ENCODE data around the gene TMEM74B.

The TMEM74B gene

DNA sequence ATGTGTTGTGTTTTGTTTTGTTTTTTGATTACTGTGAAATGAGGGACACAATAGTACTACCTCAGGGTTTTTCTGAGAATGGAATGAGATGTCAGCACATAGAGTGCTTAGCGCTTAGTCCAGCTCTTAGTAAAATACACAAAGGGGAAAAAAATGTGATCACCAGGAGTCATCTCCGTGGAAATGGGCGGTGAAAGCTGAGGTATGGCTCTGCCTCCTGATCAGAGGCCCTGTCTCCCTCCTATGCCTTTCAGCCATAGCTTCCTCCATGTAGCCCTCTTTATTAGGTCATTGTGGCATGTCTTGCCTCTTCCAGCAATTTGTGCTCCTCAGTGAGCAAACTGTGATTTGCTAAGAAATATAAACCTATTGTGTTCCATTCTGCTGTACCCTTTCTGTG, 53.4 kb downstream of the TMEM74B start:
- no peaks in the 10 kb centered on the region for H3K9me3 ChIP-seq (ENCODE audit: control insufficient read depth, insufficient read depth, low read depth, low read length)
- no peak overlapping the region for H3K4me3 ChIP-seq (ENCODE audit: low read depth, low read length)
- H3K4me1 ChIP-seq (ENCODE audit: control insufficient read depth, insufficient read depth, low read length): no peaks in the 10 kb centered on the region
- ChIA-PET POLR2A (no interaction called here), CTCF (interaction anchor here (1.2 kb wide), 1 partner anchor 24 kb away, joined by 3 read pairs; no protein-coding TSS in a partner anchor)
- no peak for TF ChIP-seq ZNF133 (tag by site-specific recombination; IDR thresholded peaks at IDR 0.05)
- TF ChIP-seq KLF8 (tag by site-specific recombination; IDR thresholded peaks at IDR 0.05): no peak
- TF ChIP-seq ZNF174 (tag by site-specific recombination; IDR thresholded peaks at IDR 0.05): no peak
- TF ChIP-seq, protein P1, sequence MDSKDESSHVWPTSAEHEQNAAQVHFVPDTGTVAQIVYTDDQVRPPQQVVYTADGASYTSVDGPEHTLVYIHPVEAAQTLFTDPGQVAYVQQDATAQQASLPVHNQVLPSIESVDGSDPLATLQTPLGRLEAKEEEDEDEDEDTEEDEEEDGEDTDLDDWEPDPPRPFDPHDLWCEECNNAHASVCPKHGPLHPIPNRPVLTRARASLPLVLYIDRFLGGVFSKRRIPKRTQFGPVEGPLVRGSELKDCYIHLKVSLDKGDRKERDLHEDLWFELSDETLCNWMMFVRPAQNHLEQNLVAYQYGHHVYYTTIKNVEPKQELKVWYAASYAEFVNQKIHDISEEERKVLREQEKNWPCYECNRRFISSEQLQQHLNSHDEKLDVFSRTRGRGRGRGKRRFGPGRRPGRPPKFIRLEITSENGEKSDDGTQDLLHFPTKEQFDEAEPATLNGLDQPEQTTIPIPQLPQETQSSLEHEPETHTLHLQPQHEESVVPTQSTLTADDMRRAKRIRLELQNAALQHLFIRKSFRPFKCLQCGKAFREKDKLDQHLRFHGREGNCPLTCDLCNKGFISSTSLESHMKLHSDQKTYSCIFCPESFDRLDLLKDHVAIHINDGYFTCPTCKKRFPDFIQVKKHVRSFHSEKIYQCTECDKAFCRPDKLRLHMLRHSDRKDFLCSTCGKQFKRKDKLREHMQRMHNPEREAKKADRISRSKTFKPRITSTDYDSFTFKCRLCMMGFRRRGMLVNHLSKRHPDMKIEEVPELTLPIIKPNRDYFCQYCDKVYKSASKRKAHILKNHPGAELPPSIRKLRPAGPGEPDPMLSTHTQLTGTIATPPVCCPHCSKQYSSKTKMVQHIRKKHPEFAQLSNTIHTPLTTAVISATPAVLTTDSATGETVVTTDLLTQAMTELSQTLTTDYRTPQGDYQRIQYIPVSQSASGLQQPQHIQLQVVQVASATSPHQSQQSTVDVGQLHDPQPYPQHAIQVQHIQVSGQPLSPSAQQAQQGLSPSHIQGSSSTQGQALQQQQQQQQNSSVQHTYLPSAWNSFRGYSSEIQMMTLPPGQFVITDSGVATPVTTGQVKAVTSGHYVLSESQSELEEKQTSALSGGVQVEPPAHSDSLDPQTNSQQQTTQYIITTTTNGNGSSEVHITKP (tag by site-specific recombination; IDR thresholded peaks at IDR 0.05): no peak
- TF ChIP-seq ZBTB48 (tag by site-specific recombination; IDR thresholded peaks at IDR 0.05): no peak
- TF ChIP-seq ZNF626 (tag by site-specific recombination; IDR thresholded peaks at IDR 0.05): no peak
- TF ChIP-seq ZNF391 (tag by site-specific recombination; IDR thresholded peaks at IDR 0.05; ENCODE audit: borderline replicate concordance, low read depth): no peak
- no peak for TF ChIP-seq SP2 (tag by site-specific recombination; IDR thresholded peaks at IDR 0.05)
- no peak for TF ChIP-seq ZNF624 (tag by site-specific recombination; IDR thresholded peaks at IDR 0.05)
- TF ChIP-seq BCL11A (tag by site-specific recombination; IDR thresholded peaks at IDR 0.05; ENCODE audit: low read depth): no peak
- TF ChIP-seq ZNF521 (tag by site-specific recombination; IDR thresholded peaks at IDR 0.05): no peak
- TF ChIP-seq TRIM28 (IDR thresholded peaks at IDR 0.05; ENCODE audit: borderline replicate concordance, low read length): no peak
- TF ChIP-seq ZNF169 (tag by site-specific recombination; IDR thresholded peaks at IDR 0.05): no peak
- TF ChIP-seq INSM2 (tag by site-specific recombination; IDR thresholded peaks at IDR 0.05): no peak
- TF ChIP-seq ZNF639 (tag by site-specific recombination; IDR thresholded peaks at IDR 0.05): no peak
- no peak overlapping the region for H3K27ac ChIP-seq (ENCODE audit: extremely low read depth, low read depth, low read length)
- H3K36me3 ChIP-seq (ENCODE audit: control insufficient read depth in 2 of 2, insufficient read depth in 1 of 2, low read length in 2 of 2): peaks cover 72 to 90% of the 10 kb centered on the region in 2 experiments

GRCh38 chr20:1130847-1131246, 53.9 kb downstream of the TMEM74B start:
- ChIA-PET POLR2A (no interaction called here), CTCF (interaction anchor here (1.4 kb wide), 1 partner anchor 55 kb away, joined by 3 read pairs; no protein-coding TSS in a partner anchor)
- H3K36me3 ChIP-seq (ENCODE audit: control insufficient read depth in 2 of 2, insufficient read depth in 1 of 2, low read length in 2 of 2): peaks cover 72 to 90% of the 10 kb centered on the region in 2 experiments
- no peaks in the 10 kb centered on the region for H3K9me3 ChIP-seq (ENCODE audit: control insufficient read depth, insufficient read depth, low read depth, low read length)
- H3K4me3 ChIP-seq (ENCODE audit: low read depth, low read length): no peak overlapping the region
- H3K27ac ChIP-seq (ENCODE audit: extremely low read depth, low read depth, low read length): no peak overlapping the region
- no peak for TF ChIP-seq PRDM1 (tag by site-specific recombination; IDR thresholded peaks at IDR 0.05)
- no peak for TF ChIP-seq ZNF658 (tag by site-specific recombination; IDR thresholded peaks at IDR 0.05)
- TF ChIP-seq ZNF274 (IDR thresholded peaks at IDR 0.05; ENCODE audit: low read length): no peak
- no peak for TF ChIP-seq ZNF274 (tag by site-specific recombination; IDR thresholded peaks at IDR 0.05; ENCODE audit: borderline replicate concordance)
- no peak for TF ChIP-seq FEZF1 (tag by site-specific recombination; IDR thresholded peaks at IDR 0.05)
- TF ChIP-seq ZNF529 (tag by site-specific recombination; IDR thresholded peaks at IDR 0.05; ENCODE audit: insufficient replicate concordance): no peak
- no peak for TF ChIP-seq ZNF223 (tag by site-specific recombination; IDR thresholded peaks at IDR 0.05)
- no peak for TF ChIP-seq ZNF2 (tag by site-specific recombination; IDR thresholded peaks at IDR 0.05)
- no peak for TF ChIP-seq ZBTB8A (tag by site-specific recombination; IDR thresholded peaks at IDR 0.05)
- no peak for TF ChIP-seq ZEB2 (tag by site-specific recombination; IDR thresholded peaks at IDR 0.05)
- no peak for TF ChIP-seq ZSCAN30 (tag by site-specific recombination; IDR thresholded peaks at IDR 0.05)
- no peak for TF ChIP-seq ZNF211 (tag by site-specific recombination; IDR thresholded peaks at IDR 0.05; ENCODE audit: low read depth)
- TF ChIP-seq, protein P2, sequence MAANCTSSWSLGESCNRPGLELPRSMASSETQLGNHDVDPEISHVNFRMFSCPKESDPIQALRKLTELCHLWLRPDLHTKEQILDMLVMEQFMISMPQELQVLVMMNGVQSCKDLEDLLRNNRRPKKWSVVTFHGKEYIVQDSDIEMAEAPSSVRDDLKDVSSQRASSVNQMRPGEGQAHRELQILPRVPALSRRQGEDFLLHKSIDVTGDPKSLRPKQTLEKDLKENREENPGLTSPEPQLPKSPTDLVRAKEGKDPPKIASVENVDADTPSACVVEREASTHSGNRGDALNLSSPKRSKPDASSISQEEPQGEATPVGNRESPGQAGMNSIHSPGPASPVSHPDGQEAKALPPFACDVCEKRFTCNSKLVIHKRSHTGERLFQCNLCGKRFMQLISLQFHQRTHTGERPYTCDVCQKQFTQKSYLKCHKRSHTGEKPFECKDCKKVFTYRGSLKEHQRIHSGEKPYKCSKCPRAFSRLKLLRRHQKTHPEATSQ (tag by site-specific recombination; IDR thresholded peaks at IDR 0.05): no peak
- TF ChIP-seq HOXD13 (CRISPR knock-in tag; IDR thresholded peaks at IDR 0.05; ENCODE audit: borderline replicate concordance): no peak
- TF ChIP-seq ZNF521 (tag by site-specific recombination; IDR thresholded peaks at IDR 0.05): no peak
- TF ChIP-seq ZNF701 (tag by site-specific recombination; IDR thresholded peaks at IDR 0.05): no peak
- H3K4me1 ChIP-seq (ENCODE audit: control insufficient read depth, insufficient read depth, low read length): no peaks in the 10 kb centered on the region
